ENCODE measurements around the gene AKR1D1. TPM values are rescaled to one million over a fixed set of nuclear protein-coding genes. Genes with fewer than 3 reads are reported as not detected.

Gene AKR1D1
- total and polyA plus RNA-seq, 2 of the 13 experiments (the other 11 are each of a cell fraction or from before 2014, with no cell fraction given): 6.9 to 37.0 TPM

GRCh38 chr7:138075350-138075749 lies 909 bp upstream of the AKR1D1 start:
- DNase-seq (ENCODE audit: low spot score): no peak
- H3K4me3 ChIP-seq (replicated peaks in 1 of 3; ENCODE audit: insufficient read depth in 1 of 3, low read depth in 2 of 3, low read length in 3 of 3): no peak overlapping the region
- H3K4me2 ChIP-seq (ENCODE audit: low read depth, low read length): no peak overlapping the region
- no TSS peak for BruUV-seq (replicated peaks)
- no peaks in the 10 kb centered on the region for H3K79me2 ChIP-seq (ENCODE audit: insufficient read depth, low read length)
- no peak for FAIRE-seq
- no peak for ATAC-seq
- intact Hi-C loops (cut with micrococcal nuclease; ENCODE audit: unreplicated experiment) (no loop called here), in situ Hi-C loops (cut with HindIII; ENCODE audit: extremely low pct_ligation_motif_present, low pct_unique_long_range_greater_than_20kb) (no loop called here)
- peaks cover 38% of the 10 kb centered on the region for H3K9me3 ChIP-seq (ENCODE audit: low read length)
- H3K27me3 ChIP-seq (ENCODE audit: control insufficient read depth in 1 of 2, insufficient read depth in 2 of 2, low read length in 2 of 2): no peaks in the 10 kb centered on the region
- no peak overlapping the region for H3K9ac ChIP-seq (ENCODE audit: insufficient read depth, low read depth, low read length)
- ChIA-PET CTCF (ENCODE audit: low intra/inter-chr PET ratio, low total read pairs) (no interaction called here), POLR2A (no interaction called here)
- H3K27ac ChIP-seq (ENCODE audit: extremely low read length, insufficient read depth, low read length): no peak overlapping the region
- no peaks in the 10 kb centered on the region; a peak in 1 of 5 replicates for H3K36me3 ChIP-seq (replicated peaks in 1 of 2; ENCODE audit: control insufficient read depth in 1 of 2, insufficient read depth in 2 of 2, low read length in 2 of 2)
- no peak overlapping the region for H2AFZ ChIP-seq (ENCODE audit: low read length)
- WGBS (ENCODE audit: low lambda C conversion rate): 97% methylated on average over 3 of the region's 3 CpGs
- peaks cover 32% of the 10 kb centered on the region for H3K4me1 ChIP-seq (ENCODE audit: insufficient read depth, low read length)
- no peak for TF ChIP-seq SALL1 (CRISPR knock-in tag; IDR thresholded peaks at IDR 0.05)
- no peak for TF ChIP-seq CC2D1A (CRISPR knock-in tag; IDR thresholded peaks at IDR 0.05)
- TF ChIP-seq ZNF17 (CRISPR knock-in tag; IDR thresholded peaks at IDR 0.05): no peak
- TF ChIP-seq ZZZ3 (CRISPR knock-in tag; IDR thresholded peaks at IDR 0.05; ENCODE audit: borderline replicate concordance): no peak
- TF ChIP-seq PHF5A (CRISPR knock-in tag; IDR thresholded peaks at IDR 0.05; ENCODE audit: low read depth, unreplicated experiment): no peak
- TF ChIP-seq USF2 (IDR thresholded peaks at IDR 0.05; ENCODE audit: low read depth, low read length): no peak
- no peak for TF ChIP-seq USF2 (CRISPR knock-in tag; IDR thresholded peaks at IDR 0.05; ENCODE audit: borderline replicate concordance)
- TF ChIP-seq, protein P1, sequence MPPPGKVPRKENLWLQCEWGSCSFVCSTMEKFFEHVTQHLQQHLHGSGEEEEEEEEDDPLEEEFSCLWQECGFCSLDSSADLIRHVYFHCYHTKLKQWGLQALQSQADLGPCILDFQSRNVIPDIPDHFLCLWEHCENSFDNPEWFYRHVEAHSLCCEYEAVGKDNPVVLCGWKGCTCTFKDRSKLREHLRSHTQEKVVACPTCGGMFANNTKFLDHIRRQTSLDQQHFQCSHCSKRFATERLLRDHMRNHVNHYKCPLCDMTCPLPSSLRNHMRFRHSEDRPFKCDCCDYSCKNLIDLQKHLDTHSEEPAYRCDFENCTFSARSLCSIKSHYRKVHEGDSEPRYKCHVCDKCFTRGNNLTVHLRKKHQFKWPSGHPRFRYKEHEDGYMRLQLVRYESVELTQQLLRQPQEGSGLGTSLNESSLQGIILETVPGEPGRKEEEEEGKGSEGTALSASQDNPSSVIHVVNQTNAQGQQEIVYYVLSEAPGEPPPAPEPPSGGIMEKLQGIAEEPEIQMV (CRISPR knock-in tag; IDR thresholded peaks at IDR 0.05; ENCODE audit: low read depth): no peak
- TF ChIP-seq NR1H2 (CRISPR knock-in tag; IDR thresholded peaks at IDR 0.05; ENCODE audit: borderline replicate concordance, low read depth): no peak
- no peak for TF ChIP-seq KLF6 (CRISPR knock-in tag; IDR thresholded peaks at IDR 0.05)
- TF ChIP-seq, protein P2, sequence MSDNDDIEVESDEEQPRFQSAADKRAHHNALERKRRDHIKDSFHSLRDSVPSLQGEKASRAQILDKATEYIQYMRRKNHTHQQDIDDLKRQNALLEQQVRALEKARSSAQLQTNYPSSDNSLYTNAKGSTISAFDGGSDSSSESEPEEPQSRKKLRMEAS (IDR thresholded peaks at IDR 0.05): no peak
- no peak for TF ChIP-seq GABPA (IDR thresholded peaks at IDR 0.05; ENCODE audit: low read depth, low read length)
- TF ChIP-seq GABPA (CRISPR knock-in tag; IDR thresholded peaks at IDR 0.05; ENCODE audit: low read depth): no peak
- no peak for TF ChIP-seq ZNF326 (CRISPR knock-in tag; IDR thresholded peaks at IDR 0.05; ENCODE audit: borderline replicate concordance)
- TF ChIP-seq ZNF224 (CRISPR knock-in tag; IDR thresholded peaks at IDR 0.05): no peak
- no peak for TF ChIP-seq ZNF543 (CRISPR knock-in tag; IDR thresholded peaks at IDR 0.05)
- TF ChIP-seq FOXP4 (CRISPR knock-in tag; IDR thresholded peaks at IDR 0.05): no peak
- no peak for TF ChIP-seq HOXA3 (CRISPR knock-in tag; IDR thresholded peaks at IDR 0.05)
- no peak for TF ChIP-seq SMC3 (IDR thresholded peaks at IDR 0.05; ENCODE audit: low read length)
- TF ChIP-seq ZNF883 (CRISPR knock-in tag; IDR thresholded peaks at IDR 0.05; ENCODE audit: not compliant biosample characterization): no peak
- no peaks in the 10 kb centered on the region for H4K20me1 ChIP-seq (ENCODE audit: insufficient read depth, low read length)

All from HepG2 (cell line).